PC-3 (cell line): ENCODE results near the gene MED12L. TPM values are rescaled to one million over a fixed set of nuclear protein-coding genes. Genes with fewer than 3 reads are reported as not detected.
A peak's percentile ranks its signal among the peaks of the same experiment; 100 is the strongest.

Source experiments
- ATAC-seq: fragments of 200-7000 bp; cut with Tn5 transposase; 2 replicates; pipeline ENCODE4 v1.9.1; 2020; ENCODE audit warnings: mild to moderate bottlenecking, moderate library complexity
- BruUV-seq: library from RNA; stranded (reverse); fragments of 400-500 nt; replicated peaks from 2 replicates; lab custom pipeline; 2021; lab: Mats Ljungman, UMichigan
- CTCF ChIA-PET: fragments of 300-600 bp; sonication (Branson Sonifier 250); formaldehyde crosslinking; loops from one replicate; lab custom pipeline; 2022; ENCODE audit warnings: antibody characterized with exemption; lab: Charles Lee
- POLR2A ChIA-PET: fragments of 300-600 bp; sonication (Branson Sonifier 250); formaldehyde crosslinking; loops from one replicate; lab custom pipeline; 2022; ENCODE audit warnings: antibody characterized with exemption; ENCODE audit not compliant: unreplicated experiment; lab: Charles Lee
- DNase-seq: peaks from one replicate; pipeline ENCODE4 v3.0.0-alpha.2; 2015
- H2AFZ ChIP-seq: fragments of 300-600 bp; sonication (generic); 2 replicates; pipeline ENCODE4 v1.6.0; 2016; ENCODE audit warnings: antibody characterized with exemption, low read length
- H3F3A ChIP-seq: fragments of 300-600 bp; sonication (generic); one replicate; pipeline ENCODE4 v1.6.0; 2017; ENCODE audit warnings: antibody characterized with exemption, low read length, control low read depth, mild to moderate bottlenecking; ENCODE audit not compliant: unreplicated experiment
- H3K27ac ChIP-seq: fragments of 300-600 bp; sonication (generic); 2 replicates; pipeline ENCODE4 v1.5.1; 2016; ENCODE audit warnings: mild to moderate bottlenecking, low read length
- H3K27me3 ChIP-seq: fragments of 300-600 bp; sonication (generic); 2 replicates; pipeline ENCODE4 v1.6.1; 2016; ENCODE audit warnings: low read length, mixed read lengths
- H3K36me3 ChIP-seq: fragments of 300-600 bp; sonication (generic); 2 replicates; pipeline ENCODE4 v1.6.1; 2016; ENCODE audit warnings: low read depth, mixed run types, low read length, mixed read lengths
- H3K4me1 ChIP-seq: fragments of 300-600 bp; sonication (generic); 2 replicates; pipeline ENCODE4 v1.5.1; 2016; ENCODE audit warnings: low read length; ENCODE audit not compliant: insufficient read depth
- H3K4me2 ChIP-seq: fragments of 300-600 bp; sonication (generic); 2 replicates; pipeline ENCODE4 v1.6.0; 2016; ENCODE audit warnings: low read length
- H3K4me3 ChIP-seq: fragments of 300-600 bp; sonication (generic); 2 replicates; pipeline ENCODE4 v1.5.1; 2016; ENCODE audit warnings: mild to moderate bottlenecking, low read length, mixed read lengths
- H3K79me2 ChIP-seq: fragments of 300-600 bp; sonication (generic); 2 replicates; pipeline ENCODE4 v1.6.1; 2017; ENCODE audit warnings: low read length, mixed read lengths
- H3K9ac ChIP-seq: fragments of 300-600 bp; sonication (generic); 2 replicates; pipeline ENCODE4 v1.6.0; 2016; ENCODE audit warnings: mild to moderate bottlenecking, low read length
- H3K9me2 ChIP-seq: fragments of 300-600 bp; sonication (generic); replicated peaks from 2 replicates; pipeline ENCODE4 v1.6.1; 2016; ENCODE audit warnings: mixed run types, low read length, mixed read lengths
- H3K9me3 ChIP-seq: fragments of 300-600 bp; sonication (generic); 2 replicates; pipeline ENCODE4 v1.6.1; 2016; ENCODE audit warnings: low read length, mixed read lengths
- H4K20me1 ChIP-seq: fragments of 300-600 bp; sonication (generic); 2 replicates; pipeline ENCODE4 v1.6.1; 2016; ENCODE audit warnings: low read length, mixed read lengths
- EZH2 ChIP-seq: fragments of 300-600 bp; sonication (generic); IDR thresholded peaks from one replicate; pipeline ENCODE4 v1.6.1; 2017; ENCODE audit warnings: antibody characterized with exemption, mild to moderate bottlenecking, low read length; ENCODE audit not compliant: unreplicated experiment
- EZH2phosphoT487 ChIP-seq: fragments of 300-600 bp; sonication (generic); IDR thresholded peaks from 2 replicates; pipeline ENCODE4 v1.6.1; 2018; ENCODE audit warnings: mild to moderate bottlenecking, antibody characterized with exemption, low read length, borderline replicate concordance
- intact Hi-C: fragments of 100-400 bp; cut with micrococcal nuclease; formaldehyde crosslinking; loops from 2 replicates; pipeline ENCODE4 v1.9.0; 2023
- total RNA-seq: library from RNA; depleted of rRNA; stranded (reverse); fragments of >200 nt; gene quantifications from 2 replicates; pipeline ENCODE4 v1.2.3, GENCODE V29; 2014
- TF ChIP-seq, protein P1 (sequence below): fragments of 300-600 bp; sonication (generic); conservative IDR thresholded peaks from 2 replicates; pipeline ENCODE4 v1.5.1; 2017; ENCODE audit warnings: antibody characterized with exemption, low read depth, mild to moderate bottlenecking, low read length

The MED12L gene
- total RNA-seq, 1 experiment from 2014 or later: 0.55 TPM

- no peak overlapping the region for H3K27ac ChIP-seq
- CTCF ChIA-PET: interaction anchor here (0.6 to 0.7 kb wide), 2 partner anchors 9 to 27 kb away, joined by 3 to 19 read pairs; no protein-coding TSS in a partner anchor
Observed at GRCh38 chr3:151293127-151293526, 207.7 kb downstream of the MED12L start.

DNA sequence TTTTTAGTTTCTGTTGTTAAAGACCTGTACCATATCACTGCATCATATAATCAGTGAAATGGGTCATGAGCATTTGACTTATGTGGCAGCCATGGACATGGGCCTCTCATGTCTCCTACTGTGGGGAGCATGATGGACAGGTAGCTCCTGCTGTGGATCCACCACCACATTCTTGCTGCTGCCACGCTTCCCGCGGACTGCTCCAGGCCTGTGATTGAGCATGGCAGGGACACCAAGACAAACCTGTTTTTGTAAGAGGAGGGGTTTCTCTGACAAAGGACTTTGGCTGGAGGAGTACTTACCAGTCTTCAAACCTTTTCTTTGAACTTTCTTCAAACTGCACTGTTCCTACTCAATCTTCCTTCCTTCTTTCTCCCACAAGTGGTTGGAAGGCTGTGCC is 210.8 kb downstream of the MED12L start:
- Histone ChIP-seq H2AFZ (no peak overlapping the region), H3K4me3 (no peak overlapping the region), H3K36me3 (peaks cover 25% of the 10 kb centered on the region), H3K9ac (no peak overlapping the region), H3K4me1 (peaks cover 2% of the 10 kb centered on the region), H3K9me3 (no peaks in the 10 kb centered on the region), H3K9me2 (no peaks in the 10 kb centered on the region), H3K79me2 (peaks cover 13% of the 10 kb centered on the region), H3F3A (no peaks in the 10 kb centered on the region), H3K4me2 (no peak overlapping the region), H3K27me3 (no peaks in the 10 kb centered on the region), H3K27ac (no peak overlapping the region), H4K20me1 (no peaks in the 10 kb centered on the region)
- no peak for DNase-seq
- no peak for ATAC-seq
- POLR2A ChIA-PET: no interaction called here
- intact Hi-C loops: no loop called here
- CTCF ChIA-PET: no interaction called here
- BruUV-seq: no TSS peak
- TF ChIP-seq, protein P1, sequence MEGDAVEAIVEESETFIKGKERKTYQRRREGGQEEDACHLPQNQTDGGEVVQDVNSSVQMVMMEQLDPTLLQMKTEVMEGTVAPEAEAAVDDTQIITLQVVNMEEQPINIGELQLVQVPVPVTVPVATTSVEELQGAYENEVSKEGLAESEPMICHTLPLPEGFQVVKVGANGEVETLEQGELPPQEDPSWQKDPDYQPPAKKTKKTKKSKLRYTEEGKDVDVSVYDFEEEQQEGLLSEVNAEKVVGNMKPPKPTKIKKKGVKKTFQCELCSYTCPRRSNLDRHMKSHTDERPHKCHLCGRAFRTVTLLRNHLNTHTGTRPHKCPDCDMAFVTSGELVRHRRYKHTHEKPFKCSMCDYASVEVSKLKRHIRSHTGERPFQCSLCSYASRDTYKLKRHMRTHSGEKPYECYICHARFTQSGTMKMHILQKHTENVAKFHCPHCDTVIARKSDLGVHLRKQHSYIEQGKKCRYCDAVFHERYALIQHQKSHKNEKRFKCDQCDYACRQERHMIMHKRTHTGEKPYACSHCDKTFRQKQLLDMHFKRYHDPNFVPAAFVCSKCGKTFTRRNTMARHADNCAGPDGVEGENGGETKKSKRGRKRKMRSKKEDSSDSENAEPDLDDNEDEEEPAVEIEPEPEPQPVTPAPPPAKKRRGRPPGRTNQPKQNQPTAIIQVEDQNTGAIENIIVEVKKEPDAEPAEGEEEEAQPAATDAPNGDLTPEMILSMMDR: no peak

More at GRCh38 chr3:151293127-151293526, 207.7 kb downstream of the MED12L start:
- no peak for TF ChIP-seq EZH2
- TF ChIP-seq, protein P1: no peak
- no peak for TF ChIP-seq EZH2phosphoT487
- intact Hi-C loops: no loop called here
- Histone ChIP-seq H3K4me2 (no peak overlapping the region), H3K27me3 (no peaks in the 10 kb centered on the region), H3K79me2 (no peaks in the 10 kb centered on the region), H3K9ac (no peak overlapping the region), H3K36me3 (peaks cover 12% of the 10 kb centered on the region; the same call in 1 of the 2 replicates), H3K9me3 (no peaks in the 10 kb centered on the region), H3F3A (no peaks in the 10 kb centered on the region), H2AFZ (no peak overlapping the region), H3K4me3 (no peak overlapping the region), H3K9me2 (no peaks in the 10 kb centered on the region), H4K20me1 (no peaks in the 10 kb centered on the region), H3K4me1 (no peaks in the 10 kb centered on the region)
- POLR2A ChIA-PET: interaction anchor here (1.1 kb wide), 1 partner anchor 13 kb away, joined by 3 read pairs; no protein-coding TSS in a partner anchor
- no peak for DNase-seq
- peak; percentile 55 for ATAC-seq
- no TSS peak for BruUV-seq

- intact Hi-C loops: no loop called here
Observed at GRCh38 chr3:151297429-151297828, 212.0 kb downstream of the MED12L start.

More at GRCh38 chr3:151297429-151297828, 212.0 kb downstream of the MED12L start:
- peaks cover 14% of the 10 kb centered on the region for H3K4me1 ChIP-seq
- no peak overlapping the region for H3K9ac ChIP-seq
- no peaks in the 10 kb centered on the region for H3K27me3 ChIP-seq
- H3K9me2 ChIP-seq: no peaks in the 10 kb centered on the region
- peaks cover 19% of the 10 kb centered on the region for H3K79me2 ChIP-seq
- H3K36me3 ChIP-seq: peaks cover 25% of the 10 kb centered on the region
- H4K20me1 ChIP-seq: no peaks in the 10 kb centered on the region
- ATAC-seq (no peak), DNase-seq (no peak)
- H3K4me2 ChIP-seq: no peak overlapping the region
- BruUV-seq: no TSS peak
- H3K4me3 ChIP-seq: no peak overlapping the region
- TF ChIP-seq EZH2phosphoT487: no peak
- no peak for TF ChIP-seq EZH2
- TF ChIP-seq, protein P1: no peak
- H3F3A ChIP-seq: no peaks in the 10 kb centered on the region
- no peaks in the 10 kb centered on the region for H3K9me3 ChIP-seq
- no peak overlapping the region for H3K27ac ChIP-seq
- no peak overlapping the region for H2AFZ ChIP-seq
- ChIA-PET POLR2A (no interaction called here), CTCF (no interaction called here)
